NCI-H128 (cell line): ENCODE results near the gene UBE2E2.
"Not testable (repeated sequence)": the region's sequence is repeated elsewhere in the genome, so short reads cannot be mapped to it uniquely, and the experiment has no call there.

Source experiments
- DNase-seq: peaks from one replicate; lab custom pipeline; 2025; ENCODE audit not compliant: unreplicated experiment; lab: John Stamatoyannopoulos, UW

Gene UBE2E2

GRCh38 chr3:23320586-23321570 is 117.8 kb downstream of the UBE2E2 start:
- no peak for DNase-seq

GRCh38 chr3:23324745-23325144 is 121.6 kb downstream of the UBE2E2 start:
- DNase-seq, result no peak

GRCh38 chr3:23325466-23326065 is 122.4 kb downstream of the UBE2E2 start:
- no peak for DNase-seq

GRCh38 chr3:23329471-23330105 is 126.5 kb downstream of the UBE2E2 start:
- no peak for DNase-seq

GRCh38 chr3:23330568-23330967 is 127.4 kb downstream of the UBE2E2 start:
- DNase-seq, result no peak

- DNase-seq, result no peak
These were observed 128.2 kb downstream of the UBE2E2 start for GRCh38 chr3:23331141-23331935.

- no peak for DNase-seq
These were observed 130.5 kb downstream of the UBE2E2 start for GRCh38 chr3:23333633-23334032.

- DNase-seq, result not testable (repeated sequence)
These were observed 133.7 kb downstream of the UBE2E2 start for GRCh38 chr3:23336853-23337252.

GRCh38 chr3:23341147-23341838 is 138.2 kb downstream of the UBE2E2 start:
- no peak for DNase-seq

- DNase-seq, result no peak
These were observed 139.2 kb downstream of the UBE2E2 start for GRCh38 chr3:23342343-23342742.

- DNase-seq, result no peak
These were observed 140.4 kb downstream of the UBE2E2 start for GRCh38 chr3:23343509-23343908.

- DNase-seq, result no peak
These were observed 141.8 kb downstream of the UBE2E2 start for GRCh38 chr3:23344886-23345285.

- DNase-seq, result not testable (repeated sequence)
These were observed 146.3 kb downstream of the UBE2E2 start for GRCh38 chr3:23349444-23349843.

GRCh38 chr3:23356169-23356568 is 153.0 kb downstream of the UBE2E2 start:
- DNase-seq, result no peak

- DNase-seq, result no peak
These were observed 153.8 kb downstream of the UBE2E2 start for GRCh38 chr3:23356923-23357322.

- DNase-seq, result no peak
These were observed 156.0 kb downstream of the UBE2E2 start for GRCh38 chr3:23359116-23359515.

- no peak for DNase-seq
These were observed 161.9 kb downstream of the UBE2E2 start for GRCh38 chr3:23365066-23365465.

GRCh38 chr3:23368731-23369130 is 165.6 kb downstream of the UBE2E2 start:
- no peak for DNase-seq

GRCh38 chr3:23372285-23372684 is 169.2 kb downstream of the UBE2E2 start:
- DNase-seq, result no peak

- DNase-seq, result no peak
These were observed 173.6 kb downstream of the UBE2E2 start for GRCh38 chr3:23376516-23377248.
